Measurements from ENCODE around the gene FER.

Gene FER

GRCh38 chr5:108727651-108728565, 19.8 kb upstream of the FER start:
- peak overlapping the region; percentile 85 for H3K4me3 ChIP-seq (ENCODE audit: low read depth, low read length)
- POLR2A ChIA-PET = interaction anchor here (0.8 to 2.0 kb wide), 4 partner anchors 20 to 682 kb away, joined by 3 to 10 read pairs (median 6); partner anchors contain the start of genes FER and PJA2
- CTCF ChIA-PET = interaction anchor here (0.9 to 2.0 kb wide), 4 partner anchors 14 to 204 kb away, joined by 3 to 5 read pairs (median 4); no protein-coding TSS in a partner anchor
- no peak for DNase-seq (ENCODE audit: low read depth, low spot score)
- TF ChIP-seq CTCF (IDR thresholded peaks at IDR 0.05; ENCODE audit: insufficient read depth, low read length, missing control alignments) = no peak

- ChIA-PET CTCF (interaction anchor here (1.3 to 2.0 kb wide), 3 partner anchors 13 to 205 kb away, joined by 3 to 5 read pairs (median 4); no protein-coding TSS in a partner anchor), POLR2A (interaction anchor here (1.9 to 2.0 kb wide), 2 partner anchors 20 to 681 kb away, joined by 7 to 10 read pairs; partner anchors contain the start of genes FER and PJA2)
- DNase-seq (ENCODE audit: low read depth, low spot score) = no peak
- no peak for TF ChIP-seq CTCF (IDR thresholded peaks at IDR 0.05; ENCODE audit: insufficient read depth, low read length, missing control alignments)
- peak overlapping the region; percentile 85 for H3K4me3 ChIP-seq (ENCODE audit: low read depth, low read length)
Observed at GRCh38 chr5:108728566-108729241, 19.0 kb upstream of the FER start.

- no peak for DNase-seq (ENCODE audit: low read depth, low spot score)
- no peak for TF ChIP-seq CTCF (IDR thresholded peaks at IDR 0.05; ENCODE audit: insufficient read depth, low read length, missing control alignments)
- ChIA-PET CTCF (interaction anchor here (0.6 to 1.3 kb wide), 3 partner anchors 13 to 1900 kb away, joined by 3 to 4 read pairs (median 3); no protein-coding TSS in a partner anchor), POLR2A (interaction anchor here (2.0 kb wide), 1 partner anchor 681 kb away, joined by 7 read pairs; the partner anchor contains the start of gene PJA2)
- no peak overlapping the region for H3K4me3 ChIP-seq (ENCODE audit: low read depth, low read length)
Observed at GRCh38 chr5:108729242-108729615, 18.5 kb upstream of the FER start.

- no peak for TF ChIP-seq CTCF (IDR thresholded peaks at IDR 0.05; ENCODE audit: insufficient read depth, low read length, missing control alignments)
- DNase-seq (ENCODE audit: low read depth, low spot score) = no peak
- ChIA-PET CTCF (interaction anchor here (0.9 to 1.4 kb wide), 2 partner anchors 10 to 19 kb away, joined by 3 to 4 read pairs; no protein-coding TSS in a partner anchor), POLR2A (no interaction called here)
- no peak overlapping the region for H3K4me3 ChIP-seq (ENCODE audit: low read depth, low read length)
Observed at GRCh38 chr5:108730617-108731340, 16.9 kb upstream of the FER start.

- CTCF ChIA-PET = no interaction called here
- no peak for TF ChIP-seq CTCF (IDR thresholded peaks at IDR 0.05; ENCODE audit: insufficient read depth, low read length, missing control alignments)
- POLR2A ChIA-PET = no interaction called here
- no peak for DNase-seq (ENCODE audit: low read depth, low spot score)
- H3K4me3 ChIP-seq (ENCODE audit: low read depth, low read length) = no peak overlapping the region
Observed at GRCh38 chr5:108735790-108736189, 11.9 kb upstream of the FER start.
